Esophagus squamous epithelium (tissue), 5 donors: Measurements from ENCODE around the gene FGF4. TPM values are rescaled to one million over a fixed set of nuclear protein-coding genes. Genes with fewer than 3 reads are reported as not detected.

Experiments
- DNase-seq: peaks from one replicate; lab custom pipeline; 2025; lab: John Stamatoyannopoulos, UW
- H3K27ac ChIP-seq, 4 donors: fragments of 200-600 bp; sonication (generic); one replicate each; pipeline ENCODE4 v1.5.1; 2016 to 2019; ENCODE audit warnings: mild to moderate bottlenecking in 1 of 4
- H3K27me3 ChIP-seq, 4 donors: fragments of 200-600 bp; sonication (generic); 1 replicate in 3 of 4; 2 replicates in 1 of 4; pipeline versions ENCODE4 v1.5.1 to v1.6.0; 2017 to 2021; ENCODE audit warnings: antibody characterized with exemption in 1 of 4
- H3K36me3 ChIP-seq, 3 donors: fragments of 200-600 bp; sonication (generic); one replicate each; pipeline ENCODE4 v1.5.1; 2016 to 2019
- H3K4me1 ChIP-seq, 3 donors: fragments of 200-600 bp; sonication (generic); one replicate each; pipeline ENCODE4 v1.5.1; 2017 to 2019
- H3K4me3 ChIP-seq, 4 donors: fragments of 200-600 bp; sonication (generic); 1 replicate in 3 of 4; 2 replicates in 1 of 4; pipeline ENCODE4 v1.5.1; 2016 to 2019; ENCODE audit warnings: mild to moderate bottlenecking in 2 of 4, moderate library complexity in 1 of 4
- H3K9me3 ChIP-seq, 3 donors: fragments of 200-600 bp; sonication (generic); one replicate each; pipeline ENCODE4 v1.5.1; 2016 to 2019
- CTCF ChIP-seq, 6 experiments: fragments of 450-650 bp in 4 of 6; fragments of 200-600 bp in 2 of 6; sonication (generic) in 2 of 6; IDR thresholded peaks; one replicate each; pipeline ENCODE4 v1.5.1; 2016 to 2019; ENCODE audit warnings: antibody characterized with exemption in 6 of 6, mild to moderate bottlenecking in 4 of 6, moderate library complexity in 4 of 6
- POLR2A ChIP-seq, 4 donors: fragments of 450-650 bp; IDR thresholded peaks; one replicate each; pipeline ENCODE4 v1.6.1; 2017; ENCODE audit warnings: antibody characterized with exemption in 4 of 4, mild to moderate bottlenecking in 4 of 4, moderate library complexity in 3 of 4
- WGBS, 2 donors: methylation state at CpG; one replicate each; pipeline ENCODE4 v1.1.5; 2018; 5-methylcytosine and 5-hydroxymethylcytosine counted together
- intact Hi-C: fragments of 100-400 bp; cut with DNase I; formaldehyde crosslinking; loops from one replicate; pipeline ENCODE4 v1.15.0; 2022
- total RNA-seq, 4 donors: library from RNA; depleted of rRNA; stranded (reverse); fragments of >200 nt; gene quantifications; one replicate each; pipeline ENCODE4 v1.1.0, GENCODE V29; 2016
- donor health status: DM: yes; HTN: yes; CAD: no.

The FGF4 gene
- not detected for total RNA-seq

- intact Hi-C loops, result no loop called here
- Histone ChIP-seq H3K27me3 (peaks cover 16 to 87% (median 18%) of the 10 kb centered on the region in 4 donors), H3K4me1 (peaks cover 0 to 17% (median 0%) of the 10 kb centered on the region in 3 donors), H3K4me3 (no peak within 1 kb of the TSS), H3K9me3 (no peaks in the 10 kb centered on the region), H3K27ac (no peak within 1 kb of the TSS), H3K36me3 (no peaks in the 10 kb centered on the region)
- no peak for DNase-seq
- 2 to 3% methylated on average over 8 to 10 of the region's 66 CpGs for WGBS, 2 donors
- TF ChIP-seq POLR2A (IDR thresholded peaks at IDR 0.05) (no peak), CTCF (IDR thresholded peaks at IDR 0.05) (no peak)
These were observed at the start of gene FGF4 for GRCh38 chr11:69775163-69775755. Gene FGF4 (minus strand): TSS chr11:69775341. CDS start chr11:69775084, 257 bp downstream.

- 55 to 57% methylated on average over 2 of the region's 6 CpGs for WGBS, 2 donors
- no peak for TF ChIP-seq POLR2A (IDR thresholded peaks at IDR 0.05)
- no peak for TF ChIP-seq CTCF (IDR thresholded peaks at IDR 0.05)
- peaks cover 0 to 5% (median 0%) of the 10 kb centered on the region in 3 donors for H3K9me3 ChIP-seq
- intact Hi-C loops, result no loop called here
- peaks cover 0 to under 1% (median 0%) of the 10 kb centered on the region in 3 donors for H3K4me1 ChIP-seq
- no peak overlapping the region for H3K4me3 ChIP-seq
- DNase-seq, result no peak
- peaks cover 0 to 93% (median 8%) of the 10 kb centered on the region in 4 donors for H3K27me3 ChIP-seq
- H3K36me3 ChIP-seq, result no peaks in the 10 kb centered on the region
- H3K27ac ChIP-seq, result no peak overlapping the region
These were observed 48.6 kb upstream of the FGF4 start for GRCh38 chr11:69823641-69824265.

GRCh38 chr11:69822676-69823494 lies 47.7 kb upstream of the FGF4 start:
- no peak overlapping the region for H3K27ac ChIP-seq
- H3K36me3 ChIP-seq, result no peaks in the 10 kb centered on the region
- H3K4me1 ChIP-seq, result peaks cover 0 to 9% (median 2%) of the 10 kb centered on the region in 3 donors
- intact Hi-C loops, result no loop called here
- 48 to 61% methylated on average over 10 to 14 of the region's 15 CpGs for WGBS, 2 donors
- no peak overlapping the region for H3K4me3 ChIP-seq
- peaks cover 5 to 97% (median 15%) of the 10 kb centered on the region in 4 donors for H3K27me3 ChIP-seq
- H3K9me3 ChIP-seq, result peaks cover 0 to 5% (median 0%) of the 10 kb centered on the region in 3 donors
- no peak for TF ChIP-seq POLR2A (IDR thresholded peaks at IDR 0.05)
- TF ChIP-seq CTCF (IDR thresholded peaks at IDR 0.05), result no peak
- no peak for DNase-seq

- Histone ChIP-seq H3K4me1 (peaks cover 0 to 18% (median 9%) of the 10 kb centered on the region in 3 donors), H3K27me3 (peaks cover 17 to 100% (median 24%) of the 10 kb centered on the region in 4 donors), H3K9me3 (no peaks in the 10 kb centered on the region), H3K27ac (no peak overlapping the region), H3K36me3 (no peaks in the 10 kb centered on the region), H3K4me3 (no peak overlapping the region)
- DNase-seq, result no peak
- intact Hi-C loops, result no loop called here
- 77 to 89% methylated on average over 5 to 6 of the region's 17 CpGs for WGBS, 2 donors
- TF ChIP-seq CTCF (IDR thresholded peaks at IDR 0.05) (no peak), POLR2A (IDR thresholded peaks at IDR 0.05) (no peak)
These were observed 46.4 kb upstream of the FGF4 start for GRCh38 chr11:69821511-69822040.
